OCI-LY1 (cell line): ENCODE measurements around the gene RRAGD.

Experiments
- H2AFZ ChIP-seq: fragments of 200-600 bp; sonication (generic), shearing (Covaris generic); 2 replicates; pipeline ENCODE4 v1.6.0; 2014; ENCODE audit warnings: antibody characterized with exemption, mild to moderate bottlenecking, low read length
- H3F3A ChIP-seq: fragments of 200-600 bp; sonication (generic), shearing (Covaris generic); 2 replicates; pipeline ENCODE4 v1.6.0; 2014; ENCODE audit warnings: mild to moderate bottlenecking, antibody characterized with exemption, low read length, moderate library complexity; ENCODE audit not compliant: insufficient read depth
- H3K27ac ChIP-seq: fragments of 200-600 bp; sonication (generic); 2 replicates; pipeline ENCODE4 v1.5.1; 2014; ENCODE audit warnings: low read length, mixed run types, mild to moderate bottlenecking, low read depth; ENCODE audit not compliant: poor library complexity, severe bottlenecking
- H3K27me3 ChIP-seq: fragments of 200-600 bp; sonication (generic); 2 replicates; pipeline ENCODE4 v1.6.0; 2014; ENCODE audit warnings: antibody characterized with exemption, mild to moderate bottlenecking, low read length, moderate library complexity; ENCODE audit not compliant: insufficient read depth
- H3K36me3 ChIP-seq: fragments of 200-600 bp; sonication (generic); 2 replicates; pipeline ENCODE4 v1.6.1; 2014; ENCODE audit warnings: mild to moderate bottlenecking, antibody characterized with exemption, low read length, moderate library complexity, mixed read lengths; ENCODE audit not compliant: insufficient read depth
- H3K4me1 ChIP-seq: fragments of 200-600 bp; sonication (generic); 2 replicates; pipeline ENCODE4 v1.5.1; 2014; ENCODE audit warnings: mild to moderate bottlenecking, low read length, moderate library complexity; ENCODE audit not compliant: insufficient read depth, severe bottlenecking
- H3K4me2 ChIP-seq: fragments of 200-600 bp; sonication (generic), shearing (Covaris generic); 2 replicates; pipeline ENCODE4 v1.6.1; 2014; ENCODE audit warnings: low read length
- H3K4me3 ChIP-seq: fragments of 200-600 bp; sonication (generic); 2 replicates; pipeline ENCODE4 v1.5.1; 2014; ENCODE audit warnings: low read length, low read depth, mild to moderate bottlenecking, mixed read lengths; ENCODE audit not compliant: poor library complexity, severe bottlenecking
- H3K79me2 ChIP-seq: fragments of 200-600 bp; shearing (Covaris generic); 2 replicates; pipeline ENCODE4 v1.6.1; 2016; ENCODE audit warnings: mixed run types, low read length, mixed read lengths; ENCODE audit not compliant: insufficient read depth
- H3K9ac ChIP-seq: fragments of 200-600 bp; sonication (generic), shearing (Covaris generic); 2 replicates; pipeline ENCODE4 v1.6.1; 2014; ENCODE audit warnings: mild to moderate bottlenecking, low read length, mixed read lengths
- H3K9me2 ChIP-seq: fragments of 200-600 bp; sonication (generic), shearing (Covaris generic); 2 replicates; pipeline ENCODE4 v1.6.1; 2014; ENCODE audit warnings: low read depth, mild to moderate bottlenecking, low read length, mixed read lengths
- H3K9me3 ChIP-seq: fragments of 200-600 bp; shearing (Covaris generic); 2 replicates; pipeline ENCODE4 v1.6.1; 2014; ENCODE audit warnings: low read length, mixed read lengths
- H4K20me1 ChIP-seq: fragments of 200-600 bp; sonication (generic), shearing (Covaris generic); 2 replicates; pipeline ENCODE4 v1.6.0; 2016; ENCODE audit warnings: mild to moderate bottlenecking, low read length; ENCODE audit not compliant: insufficient read depth
- CTCF ChIP-seq: fragments of 200-600 bp; sonication (generic), shearing (Covaris generic); IDR thresholded peaks from 2 replicates; pipeline ENCODE4 v1.5.1; 2017; ENCODE audit warnings: mild to moderate bottlenecking, antibody characterized with exemption, low read length, moderate library complexity, mixed read lengths
- EZH2 ChIP-seq: fragments of 200-600 bp; sonication (generic), shearing (Covaris generic); IDR thresholded peaks from 2 replicates; pipeline ENCODE4 v1.8.0; 2017; ENCODE audit warnings: borderline replicate concordance, mixed run types, mild to moderate bottlenecking, antibody characterized with exemption, low read length, moderate library complexity, mixed read lengths

The RRAGD gene, protein sequence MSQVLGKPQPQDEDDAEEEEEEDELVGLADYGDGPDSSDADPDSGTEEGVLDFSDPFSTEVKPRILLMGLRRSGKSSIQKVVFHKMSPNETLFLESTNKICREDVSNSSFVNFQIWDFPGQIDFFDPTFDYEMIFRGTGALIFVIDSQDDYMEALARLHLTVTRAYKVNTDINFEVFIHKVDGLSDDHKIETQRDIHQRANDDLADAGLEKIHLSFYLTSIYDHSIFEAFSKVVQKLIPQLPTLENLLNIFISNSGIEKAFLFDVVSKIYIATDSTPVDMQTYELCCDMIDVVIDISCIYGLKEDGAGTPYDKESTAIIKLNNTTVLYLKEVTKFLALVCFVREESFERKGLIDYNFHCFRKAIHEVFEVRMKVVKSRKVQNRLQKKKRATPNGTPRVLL

DNA sequence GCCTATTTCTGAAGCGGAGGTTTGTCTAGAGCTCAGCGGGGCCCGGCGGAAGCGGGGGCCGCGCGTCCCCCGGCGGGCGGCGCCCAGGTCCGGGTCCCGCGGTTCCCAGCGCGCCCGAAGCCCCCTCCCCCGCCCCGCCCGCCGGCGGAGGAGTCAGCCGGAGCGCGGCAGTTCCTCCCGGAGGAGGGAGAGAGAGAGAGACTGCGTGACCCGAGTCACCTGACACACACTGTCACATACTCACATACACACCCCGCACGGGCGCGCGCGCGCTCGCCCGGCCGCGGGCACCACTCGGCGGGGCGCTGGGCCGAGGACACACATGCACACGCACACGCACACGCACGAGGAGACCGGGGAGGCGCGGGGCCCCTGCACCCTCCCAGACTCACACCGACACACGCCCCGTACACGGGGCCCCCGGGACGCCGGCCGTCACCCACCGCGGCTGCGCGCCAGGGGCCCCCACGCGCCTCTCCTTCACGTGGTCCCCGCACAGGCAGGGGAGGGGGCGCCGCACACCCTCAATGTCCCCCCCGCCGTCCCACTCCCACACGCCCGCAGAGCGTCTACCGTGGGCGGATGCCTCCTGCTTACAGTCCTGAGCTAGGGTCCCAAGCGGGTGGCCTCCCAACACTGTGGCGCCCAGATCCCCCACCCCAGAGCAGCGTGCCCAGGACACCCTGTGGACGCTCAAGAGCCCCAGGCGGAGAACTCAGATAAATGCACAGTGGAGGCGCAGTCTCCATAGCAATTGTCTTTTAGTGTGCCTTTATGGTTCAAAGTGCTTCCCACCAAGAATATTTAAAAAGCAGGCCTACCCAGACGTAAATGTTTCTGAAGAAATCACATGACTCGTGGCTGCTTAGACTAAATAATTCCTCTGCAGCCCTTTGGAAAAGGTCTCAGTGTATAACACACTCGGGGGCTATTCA, at the start of gene RRAGD:
RRAGD (minus strand) TSS at position 203 of the 935 bp plus-strand sequence. CDS start 280 bp downstream, outside the sequence.
- Histone ChIP-seq H3K27me3 (peaks cover 5% of the 10 kb centered on the region), H3K27ac (no peak within 1 kb of the TSS), H3K79me2 (no peaks in the 10 kb centered on the region), H3K4me3 (peak within 1 kb of the TSS; percentile 69), H3K9me3 (no peaks in the 10 kb centered on the region), H2AFZ (0 out of 2 replicates have a peak within 1 kb of the TSS, but pooled peaks have one; percentile 4), H3K9me2 (no peaks in the 10 kb centered on the region), H3F3A (no peaks in the 10 kb centered on the region), H3K4me2 (peak within 1 kb of the TSS; percentile 83), H3K36me3 (no peaks in the 10 kb centered on the region), H3K9ac (peak within 1 kb of the TSS; percentile 54), H3K4me1 (peaks cover 24% of the 10 kb centered on the region), H4K20me1 (no peaks in the 10 kb centered on the region)
- no peak for TF ChIP-seq EZH2
- TF ChIP-seq CTCF, result 0 out of 2 replicates have a peak, but pooled peaks have one; percentile 8

DNA sequence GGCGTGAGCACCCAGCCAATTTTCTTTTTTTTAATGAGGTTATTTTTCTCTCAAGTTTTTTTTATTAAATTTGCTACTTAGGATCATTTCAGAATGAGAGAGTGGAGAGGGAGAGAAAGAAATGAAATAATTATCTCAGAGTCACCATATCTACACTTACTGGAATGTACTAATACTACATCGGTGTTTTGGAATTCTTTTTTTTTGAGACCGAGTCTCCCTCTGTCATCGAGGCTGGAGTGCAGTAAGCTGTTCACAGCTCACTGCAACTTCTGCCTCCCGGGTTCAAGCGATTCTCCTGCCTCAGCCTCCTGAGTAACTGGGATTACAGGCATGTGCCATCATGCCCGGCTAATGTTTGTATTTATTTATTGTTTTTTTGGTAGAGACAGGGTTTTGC, 48.6 kb upstream of the RRAGD start:
- no peaks in the 10 kb centered on the region for H3F3A ChIP-seq
- no peak overlapping the region for H2AFZ ChIP-seq
- no peaks in the 10 kb centered on the region for H3K9me3 ChIP-seq
- no peak overlapping the region for H3K9ac ChIP-seq
- no peaks in the 10 kb centered on the region for H4K20me1 ChIP-seq
- no peaks in the 10 kb centered on the region for H3K27me3 ChIP-seq
- no peaks in the 10 kb centered on the region for H3K9me2 ChIP-seq
- H3K27ac ChIP-seq, result no peak overlapping the region
- no peaks in the 10 kb centered on the region for H3K4me1 ChIP-seq
- H3K36me3 ChIP-seq, result no peaks in the 10 kb centered on the region
- H3K79me2 ChIP-seq, result no peaks in the 10 kb centered on the region
- H3K4me2 ChIP-seq, result no peak overlapping the region
- TF ChIP-seq EZH2 (no peak), CTCF (no peak)
- no peak overlapping the region for H3K4me3 ChIP-seq

- TF ChIP-seq CTCF, result no peak
- TF ChIP-seq EZH2, result no peak
- Histone ChIP-seq H3K4me3 (no peak overlapping the region), H3K27me3 (no peaks in the 10 kb centered on the region), H3K27ac (no peak overlapping the region), H3K79me2 (no peaks in the 10 kb centered on the region), H3K4me2 (no peak overlapping the region), H4K20me1 (no peaks in the 10 kb centered on the region), H3K9me3 (no peaks in the 10 kb centered on the region), H2AFZ (no peak overlapping the region), H3K36me3 (no peaks in the 10 kb centered on the region), H3K4me1 (no peaks in the 10 kb centered on the region), H3F3A (no peaks in the 10 kb centered on the region), H3K9me2 (no peaks in the 10 kb centered on the region), H3K9ac (no peak overlapping the region)
Measured at GRCh38 chr6:89459501-89459900, 47.4 kb upstream of the RRAGD start.
